NCI-H1417 treated with DMSO at 0.1 percent for 48 hours (cell line): ENCODE data around the gene SPATS2L.

ENCODE experiments used
- DNase-seq: peaks from one replicate; lab custom pipeline; 2025; lab: John Stamatoyannopoulos, UW

Gene SPATS2L

DNA sequence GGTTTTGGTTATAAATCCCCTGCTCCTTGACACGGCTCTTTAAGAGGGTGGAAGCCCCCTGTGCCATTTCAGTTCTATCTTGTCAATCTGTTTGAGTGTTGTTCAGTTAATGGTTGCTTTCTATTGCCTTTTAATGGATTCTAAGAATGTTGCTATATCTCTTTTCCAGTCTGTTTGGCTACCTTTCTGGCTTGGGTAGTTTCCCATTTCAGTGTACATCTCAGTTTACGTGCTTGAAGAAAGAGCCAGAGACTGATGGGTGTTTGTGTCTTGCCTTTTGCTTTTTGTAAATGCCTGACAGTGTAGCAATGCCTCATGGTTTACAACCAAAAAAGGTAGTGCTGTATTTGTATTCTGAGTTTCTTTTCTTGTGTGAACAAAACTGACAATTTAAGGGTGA, 45.3 kb downstream of the SPATS2L start:
- no peak for DNase-seq

DNA sequence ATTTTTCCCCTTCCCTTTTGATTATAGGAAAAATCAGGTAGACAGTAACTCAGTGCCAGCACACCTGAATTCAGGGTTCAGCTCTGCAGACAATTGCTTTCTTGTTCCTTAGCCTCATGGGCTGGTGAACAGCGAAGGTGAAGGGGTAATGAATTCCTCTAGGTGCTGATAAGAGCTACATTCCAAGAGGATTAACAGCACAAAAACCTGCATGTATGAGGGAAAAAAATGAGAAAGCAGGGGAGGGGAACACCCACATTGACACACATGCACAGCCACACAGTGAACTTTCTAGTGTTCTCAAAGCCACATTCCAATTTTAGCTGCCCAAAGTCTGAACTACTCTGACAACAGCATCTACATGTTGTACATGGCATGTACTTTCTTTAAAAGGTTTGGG, 46.1 kb downstream of the SPATS2L start:
- no peak for DNase-seq

DNA sequence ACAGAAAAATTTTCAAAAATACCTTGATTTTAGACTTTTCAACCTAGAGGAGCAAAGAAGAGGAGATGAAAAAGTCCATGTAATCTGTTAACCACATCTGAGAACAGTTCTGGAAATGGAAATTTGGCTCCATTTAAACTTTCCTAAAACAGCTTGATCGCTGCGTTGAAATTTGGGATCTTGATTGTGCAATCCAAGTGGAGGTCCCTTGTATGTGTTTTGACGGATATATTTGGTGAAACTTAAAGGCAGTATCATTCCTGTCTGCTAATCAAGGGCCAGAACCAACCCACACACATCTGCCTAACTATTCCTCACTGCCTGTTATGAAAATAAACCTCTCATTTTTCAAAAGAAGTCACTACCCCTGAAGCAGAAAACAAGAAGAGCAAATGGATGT, 46.6 kb downstream of the SPATS2L start:
- no peak for DNase-seq

DNA sequence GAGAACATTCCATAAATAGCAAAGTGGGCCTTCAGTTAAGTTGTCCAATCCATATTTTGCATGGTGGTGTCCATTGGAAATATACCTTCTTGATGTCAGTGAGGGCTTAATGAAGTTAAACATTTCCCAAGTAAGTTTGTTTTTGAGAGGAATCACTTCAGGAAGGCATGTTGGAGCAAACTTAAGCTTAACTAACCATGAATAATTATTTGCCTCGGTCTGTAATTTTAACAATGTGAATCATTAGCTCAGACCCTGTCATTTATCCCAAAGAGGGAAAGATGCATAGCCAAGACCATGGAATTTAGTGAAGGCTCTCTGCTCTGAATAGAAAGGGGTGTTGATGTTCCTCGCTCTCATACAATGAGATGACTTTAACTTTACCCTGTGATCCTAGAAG, 47.4 kb downstream of the SPATS2L start:
- DNase-seq, result no peak

DNA sequence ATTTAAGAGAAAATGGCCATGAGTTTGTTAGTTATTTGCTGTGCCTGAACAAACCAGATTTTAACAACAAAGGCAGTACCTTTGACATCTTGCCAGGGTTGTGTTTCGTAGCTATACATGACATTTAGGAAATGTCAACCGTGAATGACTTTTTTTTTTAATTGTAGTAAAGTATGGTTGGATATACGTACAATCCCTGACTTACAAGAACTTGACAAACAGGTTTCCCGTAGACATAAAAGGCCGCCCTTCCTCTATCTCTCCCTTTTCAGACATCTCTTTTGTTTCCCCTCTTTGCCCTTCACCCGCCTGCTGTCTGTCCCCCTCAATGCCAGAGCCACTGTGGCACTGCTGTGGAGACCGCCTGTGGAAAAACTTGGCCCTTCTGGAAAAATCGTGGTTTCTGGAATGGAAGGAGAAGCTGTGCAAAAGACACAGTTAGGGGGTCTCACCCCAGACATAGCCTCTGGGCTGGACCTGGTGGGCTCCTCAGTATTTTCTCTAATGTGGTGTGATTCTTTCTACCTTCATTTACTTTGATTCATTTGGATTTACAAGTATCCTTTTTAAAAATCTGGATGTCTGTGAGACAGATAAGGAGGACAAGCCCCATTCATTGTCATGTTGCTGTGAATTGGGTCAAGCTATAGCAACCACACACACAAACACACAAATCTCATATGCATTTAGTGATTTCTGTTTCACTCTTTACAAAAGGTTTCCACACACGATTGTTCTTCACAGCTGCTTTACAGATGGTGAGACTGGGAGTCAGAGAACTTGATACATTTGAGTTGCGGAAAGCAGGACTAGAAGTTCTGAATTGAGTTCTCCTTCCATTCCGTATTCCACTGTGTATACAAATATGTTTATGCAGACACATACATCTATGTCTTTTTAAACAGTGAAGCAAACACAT, 48.6 kb downstream of the SPATS2L start:
- no peak for DNase-seq

DNA sequence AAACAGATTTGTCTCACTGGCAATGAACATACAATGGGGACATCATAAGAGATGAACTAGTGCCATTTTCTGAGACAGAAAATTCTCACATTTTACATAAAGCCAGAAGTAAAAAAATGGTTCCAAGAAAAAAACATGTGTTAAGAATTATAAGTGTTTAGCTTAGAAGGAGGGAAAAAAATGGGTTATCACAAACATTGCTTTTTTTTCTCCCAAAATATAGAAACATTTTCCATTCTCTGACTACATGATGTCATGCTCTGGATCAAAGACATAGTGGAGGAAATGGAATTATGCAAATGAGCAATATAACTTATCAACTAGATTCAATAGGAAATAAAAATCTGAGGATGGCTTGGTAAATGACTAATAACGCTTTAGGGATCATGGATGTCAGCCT, 49.8 kb downstream of the SPATS2L start:
- DNase-seq, result no peak

DNA sequence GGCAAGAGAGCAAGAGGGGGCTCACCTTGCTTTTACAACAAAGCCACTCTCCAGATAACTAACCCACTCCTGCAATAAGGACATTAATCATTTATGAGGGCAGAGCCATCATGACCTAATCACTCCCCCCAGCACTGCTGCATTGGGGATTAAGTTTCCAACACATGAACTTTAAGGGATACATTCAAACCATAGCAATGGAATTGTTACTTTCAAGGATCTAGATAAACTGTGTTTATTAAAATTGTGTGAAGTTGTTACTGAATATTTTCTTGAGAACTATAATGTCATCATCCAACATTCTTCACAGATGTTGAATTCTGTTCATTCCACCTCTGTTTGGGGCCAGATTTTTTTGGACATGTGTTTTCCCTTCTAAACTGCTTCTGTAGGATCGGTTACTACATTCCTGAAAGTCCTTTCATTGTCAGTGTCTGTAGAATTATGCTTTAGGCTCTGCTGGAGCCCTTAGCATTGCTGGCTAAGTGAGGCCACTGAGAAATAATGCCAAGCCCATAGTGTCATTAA, 50.4 kb downstream of the SPATS2L start:
- no peak for DNase-seq

DNA sequence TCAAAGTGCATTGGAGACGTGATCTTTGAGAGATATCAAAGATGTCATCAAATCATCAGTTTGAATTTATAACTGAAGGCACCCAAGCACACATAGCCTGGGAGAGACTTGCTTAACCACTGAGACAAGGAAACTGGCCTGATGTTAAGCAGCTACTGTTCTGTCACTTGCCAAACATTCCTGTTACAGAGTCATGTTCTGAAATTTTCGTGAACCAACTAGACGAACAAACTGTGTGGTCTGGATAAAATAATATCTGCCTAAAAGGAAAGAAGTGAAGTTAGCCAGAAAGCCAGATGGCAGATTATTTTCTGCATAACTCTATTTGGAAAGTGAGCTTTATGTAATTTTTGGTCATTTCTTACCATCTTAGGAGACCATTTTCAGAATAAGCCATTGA, 51.4 kb downstream of the SPATS2L start:
- no peak for DNase-seq

DNA sequence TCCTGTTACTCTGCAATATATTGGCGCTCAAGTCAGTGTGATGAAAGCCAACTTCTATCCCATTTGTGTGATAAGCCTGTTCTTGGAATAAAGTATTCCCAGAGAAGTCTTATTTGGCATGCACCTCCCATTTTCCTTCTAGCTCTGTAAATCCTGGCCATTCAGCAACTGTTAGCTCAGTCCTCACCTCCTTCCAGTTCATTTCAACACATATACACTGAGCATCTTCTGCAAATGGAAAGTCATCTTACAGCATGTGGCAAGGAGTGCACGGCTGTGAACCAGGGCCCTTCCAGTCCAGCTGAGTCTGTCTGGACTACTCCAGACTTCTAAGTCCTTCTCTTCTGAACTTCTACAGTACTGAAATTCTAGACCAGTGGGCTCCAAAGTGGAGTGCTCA, 53.1 kb downstream of the SPATS2L start:
- no peak for DNase-seq

DNA sequence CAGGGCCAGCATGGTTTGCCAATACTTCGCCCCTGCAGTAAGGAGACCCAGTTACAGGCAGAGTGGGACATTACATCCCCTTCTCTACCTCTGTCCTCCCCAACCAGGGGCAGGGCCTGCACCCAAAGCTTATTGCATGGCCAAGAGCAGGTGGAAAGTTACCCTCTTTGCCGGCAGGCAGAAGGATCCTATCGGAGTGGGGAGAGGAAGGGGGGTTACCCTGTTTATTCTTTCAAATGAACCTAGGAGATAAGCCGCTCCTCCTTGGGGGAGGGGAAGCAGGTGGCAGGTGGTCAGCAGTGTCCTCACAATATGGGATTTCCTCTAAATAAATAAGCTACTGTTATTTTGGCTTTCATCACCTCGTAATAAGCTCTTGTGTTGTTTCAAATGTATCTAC, 53.9 kb downstream of the SPATS2L start:
- DNase-seq, result no peak

DNA sequence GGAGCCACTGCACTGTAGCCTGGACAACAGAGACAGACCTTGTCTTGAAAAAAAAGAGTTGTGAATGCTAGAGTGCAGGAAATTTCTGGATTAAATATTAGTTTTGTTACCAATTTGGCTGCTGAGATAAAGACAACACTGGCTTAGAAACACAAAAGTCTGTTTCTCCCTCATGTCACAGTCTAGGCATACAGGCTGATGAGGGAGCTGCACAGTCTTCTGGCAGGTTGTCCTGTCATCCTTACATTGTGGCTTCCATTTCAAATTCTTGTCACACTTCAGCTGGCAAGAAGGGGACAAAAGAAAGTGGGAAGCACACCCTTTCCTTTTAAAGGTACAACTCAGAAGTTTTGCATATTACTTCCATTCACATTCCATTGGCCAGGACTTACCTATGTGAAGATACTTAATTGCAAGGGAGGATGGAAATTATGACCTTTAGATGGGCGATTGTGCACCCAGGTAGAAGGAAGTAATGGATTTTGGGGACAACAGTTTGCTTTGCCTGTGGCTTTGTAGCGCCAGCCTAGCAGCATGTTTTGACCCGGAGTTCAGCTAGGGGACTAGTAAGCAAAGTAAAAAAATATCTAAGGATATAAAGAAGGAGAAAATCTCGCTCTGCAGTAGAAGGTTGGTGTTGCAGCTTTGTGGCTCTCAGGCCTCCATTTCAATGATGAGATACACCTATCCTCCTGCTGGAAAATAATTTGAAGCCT, 55.9 kb downstream of the SPATS2L start:
- no peak for DNase-seq

DNA sequence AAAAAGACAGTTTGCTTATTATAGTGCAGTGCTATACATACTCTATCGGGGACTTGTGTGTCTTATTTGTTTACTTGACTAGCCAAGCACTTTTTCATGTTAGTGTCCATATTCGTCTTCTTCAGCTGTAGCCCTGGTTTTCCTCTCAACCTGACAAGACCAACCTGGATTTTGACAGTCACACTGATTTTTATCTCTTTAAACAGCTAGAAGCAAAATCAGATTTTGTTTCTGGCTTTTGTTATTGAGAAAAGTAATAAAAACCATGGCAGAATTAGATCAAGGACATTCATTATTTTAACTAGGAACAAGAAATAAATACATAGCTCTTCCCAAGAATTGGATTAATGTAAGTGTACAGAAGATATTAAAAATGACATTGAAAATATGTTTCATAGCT, 56.8 kb downstream of the SPATS2L start:
- DNase-seq, result no peak

DNA sequence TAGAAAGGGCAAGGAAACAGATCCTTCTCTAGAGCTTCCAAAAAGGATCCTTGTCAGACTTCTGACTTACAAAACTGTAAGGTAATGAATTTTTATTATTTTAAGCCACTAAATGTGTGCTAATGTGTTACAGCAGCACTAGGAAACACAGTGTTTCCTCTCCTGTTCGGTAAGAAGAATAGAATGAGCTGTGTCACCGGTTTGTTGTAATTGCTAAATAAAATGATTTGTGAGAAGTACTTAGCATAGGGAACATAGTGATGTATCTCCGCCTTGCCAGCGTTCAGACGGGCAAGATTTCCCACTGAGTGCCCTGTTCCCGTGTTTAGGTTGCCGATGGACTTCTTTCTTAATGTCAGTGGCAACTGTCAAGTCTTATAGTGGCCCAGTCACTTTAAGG, 57.6 kb downstream of the SPATS2L start:
- DNase-seq, result no peak

DNA sequence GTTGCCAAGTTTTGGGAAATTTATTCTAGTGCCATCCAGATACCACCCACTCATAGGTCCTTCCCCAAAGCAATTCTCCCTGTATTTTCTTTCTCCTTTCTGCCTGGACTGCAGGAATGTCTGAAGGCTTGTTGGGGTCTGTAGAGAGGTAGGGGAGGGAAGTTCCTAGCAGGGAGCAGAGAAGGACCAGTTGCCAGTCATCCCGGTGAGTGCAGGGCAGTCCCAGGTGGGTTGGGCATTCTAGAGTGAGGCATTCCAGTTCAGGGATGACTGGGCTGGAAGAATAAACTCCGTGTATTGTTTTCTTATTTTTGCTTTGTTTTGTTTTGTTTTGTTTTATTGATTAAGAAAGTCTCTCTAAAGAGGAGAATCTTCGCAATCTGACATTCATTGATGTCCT, 58.1 kb downstream of the SPATS2L start:
- DNase-seq, result no peak

DNA sequence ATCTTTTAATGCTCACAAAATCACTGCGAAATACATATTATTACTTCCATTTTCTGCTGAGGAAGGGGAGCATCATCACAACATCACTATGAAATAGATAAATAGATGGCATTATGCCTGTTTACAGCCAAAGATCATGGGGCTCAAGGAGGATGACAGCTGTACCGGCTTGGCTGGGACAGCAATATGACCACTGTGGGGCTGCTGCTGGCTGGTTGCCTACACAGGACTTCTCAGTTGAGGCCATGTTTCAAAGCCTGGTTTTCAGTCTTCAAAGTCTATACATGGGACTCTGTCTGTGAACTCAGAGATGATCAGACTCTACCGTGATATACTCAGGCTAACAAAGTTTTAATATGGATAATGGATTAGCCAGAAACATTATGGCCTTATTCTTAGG, 58.7 kb downstream of the SPATS2L start:
- no peak for DNase-seq

DNA sequence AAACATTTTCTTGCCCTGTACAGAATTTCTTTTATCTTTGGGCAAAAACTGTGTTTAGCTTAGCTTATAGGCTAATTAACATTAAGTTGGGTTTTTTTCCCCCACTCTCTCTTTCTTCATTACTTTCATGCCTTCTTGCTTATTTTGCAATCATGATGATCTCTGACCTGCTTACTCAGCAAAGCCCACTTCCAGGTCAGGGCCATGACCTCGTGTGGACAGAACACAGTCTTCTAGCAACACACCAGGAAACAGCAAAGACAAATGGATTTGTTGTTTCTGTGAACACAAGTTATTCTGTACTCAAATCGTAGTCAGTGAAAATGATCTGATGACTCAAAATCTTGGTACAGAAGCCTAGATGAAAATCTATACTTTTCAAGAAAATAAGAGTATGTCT, 60.7 kb downstream of the SPATS2L start:
- DNase-seq, result no peak

DNA sequence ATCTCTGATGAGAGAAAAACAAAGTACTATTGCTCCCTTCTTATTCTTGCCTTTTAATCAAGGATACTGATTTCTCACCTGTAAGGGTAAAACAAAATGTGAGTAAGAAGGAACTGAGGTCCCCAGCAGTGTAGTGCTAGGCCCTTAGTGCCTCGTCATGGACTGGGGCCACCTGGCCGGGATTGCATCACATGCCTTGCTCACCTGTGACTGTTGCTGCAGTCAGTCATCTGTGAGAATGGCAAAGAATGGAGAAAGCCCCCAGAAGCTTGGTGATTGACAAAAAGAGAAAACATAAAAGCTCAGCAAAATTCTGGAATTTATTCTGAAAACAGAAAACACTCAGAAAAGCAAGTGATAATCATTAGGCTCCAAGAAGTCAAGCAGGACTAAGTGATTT, 63.4 kb downstream of the SPATS2L start:
- DNase-seq, result no peak

DNA sequence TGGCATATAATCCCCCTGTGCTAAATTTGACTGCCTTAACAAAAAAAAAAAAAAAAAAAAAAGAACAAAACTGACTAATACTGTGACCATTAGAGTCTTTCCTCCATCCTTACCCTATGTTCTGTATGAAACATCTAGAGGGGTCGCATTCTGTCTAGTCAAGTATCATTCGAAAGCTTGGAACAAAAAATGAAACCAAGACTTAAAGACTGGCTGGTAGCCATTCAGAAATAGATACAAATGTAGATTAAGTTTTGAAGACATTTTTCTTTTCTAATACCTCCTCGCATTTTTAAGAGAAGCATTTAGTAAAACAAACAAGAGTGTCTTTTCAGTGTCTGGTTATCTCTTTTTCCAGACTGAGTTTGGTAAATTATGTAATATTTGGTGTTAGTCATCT, 66.7 kb downstream of the SPATS2L start:
- DNase-seq, result no peak

DNA sequence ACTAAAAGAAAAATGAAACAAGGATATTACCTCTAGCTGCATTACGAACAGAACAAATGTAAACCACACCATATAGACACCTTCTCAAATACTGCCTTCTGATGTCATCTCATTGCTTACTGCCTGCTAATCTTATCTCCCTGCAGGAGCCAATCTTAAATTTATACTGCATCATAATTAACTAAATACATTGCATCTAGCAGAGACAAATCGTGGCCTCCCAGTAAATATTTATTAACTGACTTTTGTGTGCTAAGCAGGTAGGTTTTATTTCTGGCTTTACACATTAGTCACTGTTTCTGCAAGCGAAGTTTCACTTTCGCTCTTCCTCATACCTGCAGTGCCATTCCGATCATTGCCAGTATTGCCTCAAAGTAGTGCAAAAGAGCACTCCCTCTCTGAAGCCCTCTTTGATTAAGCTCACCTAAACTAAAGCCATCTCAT, 67.5 kb downstream of the SPATS2L start:
- no peak for DNase-seq

DNA sequence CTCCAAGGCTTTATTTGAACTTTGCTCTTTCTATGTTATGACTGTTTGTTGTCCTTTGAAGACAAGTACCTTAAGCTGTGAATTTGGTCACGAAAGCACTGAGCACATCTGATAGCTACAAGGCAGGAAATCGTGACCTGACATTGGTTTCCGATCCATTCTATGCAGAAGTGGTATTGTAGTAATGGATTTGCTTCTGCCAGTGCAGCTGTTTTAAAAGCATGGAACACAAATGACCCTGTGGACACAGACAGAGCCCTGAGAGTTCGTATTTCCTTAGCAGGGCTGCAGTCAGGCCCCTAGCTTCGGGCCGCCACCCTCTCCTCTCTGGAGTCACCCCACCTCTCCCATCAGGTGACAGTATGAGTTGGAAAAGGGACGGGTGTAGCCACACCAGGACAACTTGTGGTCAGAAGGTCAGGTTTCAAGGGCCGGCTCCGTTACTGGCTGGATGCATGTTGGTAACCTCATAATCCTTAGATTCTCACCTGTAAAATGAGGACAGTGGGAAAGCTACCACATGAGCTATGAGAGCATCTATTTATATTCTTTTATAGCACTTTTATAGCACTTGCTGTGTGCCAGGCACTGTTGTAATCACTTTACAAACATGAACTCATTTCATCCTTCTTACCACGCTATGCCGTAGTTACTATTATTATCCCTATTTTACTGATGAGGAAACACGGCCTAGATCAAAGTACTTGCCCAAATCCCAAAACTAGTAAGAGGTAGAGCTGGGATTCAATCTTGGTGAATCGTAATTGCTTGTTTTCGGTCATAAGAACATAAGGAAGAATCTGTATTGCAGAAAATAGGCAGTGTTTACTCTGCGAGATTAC, 70.2 kb downstream of the SPATS2L start:
- no peak for DNase-seq

DNA sequence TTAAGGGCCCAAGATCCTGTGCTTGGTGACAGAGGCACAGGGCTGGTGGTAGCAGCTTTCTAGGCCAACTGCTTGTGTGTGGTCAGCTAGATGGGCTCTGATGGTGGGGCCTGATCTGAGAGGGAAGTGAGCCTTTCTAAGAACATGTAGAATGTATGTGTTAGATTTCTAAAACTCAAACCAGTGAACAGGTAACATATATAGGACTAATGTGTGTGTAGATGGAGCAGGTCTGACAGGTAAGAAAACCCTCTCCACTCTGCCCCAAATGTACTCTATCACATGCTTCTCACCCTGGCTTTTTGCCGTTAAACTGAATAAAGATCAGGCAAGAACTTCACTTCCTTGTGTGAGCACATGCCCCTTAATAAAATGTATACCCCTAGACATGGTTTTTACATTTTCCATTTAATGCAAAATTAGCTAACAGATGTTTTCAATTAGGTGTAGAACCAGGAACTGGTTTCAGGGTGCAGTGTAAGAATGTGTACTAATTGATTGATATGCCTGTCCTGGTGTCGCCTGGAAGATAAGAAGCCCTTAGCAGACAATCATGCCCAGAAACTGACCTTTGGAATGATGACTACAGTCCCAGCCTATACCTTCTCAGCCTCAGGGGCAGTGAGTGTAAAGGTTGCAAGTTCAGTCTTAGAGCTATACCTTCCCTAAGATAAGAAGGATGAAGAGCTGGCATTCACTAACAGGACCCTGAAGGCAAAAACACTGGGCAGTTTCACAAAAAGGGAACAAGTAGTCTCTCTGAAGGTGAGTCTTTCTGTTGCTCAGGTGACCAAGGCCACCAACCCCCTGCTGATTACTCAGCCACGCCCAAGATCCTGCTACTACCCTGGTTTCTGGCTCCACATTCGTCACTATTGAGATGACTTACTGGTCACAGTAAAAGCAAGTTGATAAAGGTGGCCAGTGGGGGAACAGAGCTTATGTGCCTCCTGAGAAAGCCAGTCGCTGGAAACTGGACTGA, 71.2 kb downstream of the SPATS2L start:
- DNase-seq, result no peak
